PC-9 (cell line): ENCODE results near the gene MYO19.

Experiments
- CTCF ChIP-seq: fragments of 200-600 bp; sonication (generic); conservative IDR thresholded peaks from 2 replicates; pipeline ENCODE4 v1.6.1; 2017; ENCODE audit warnings: mixed run types, antibody characterized with exemption, mild to moderate bottlenecking, moderate library complexity
- EZH2 ChIP-seq: fragments of 200-600 bp; sonication (generic); IDR thresholded peaks from 2 replicates; pipeline ENCODE4 v1.8.0; 2017; ENCODE audit warnings: antibody characterized with exemption, low read depth

- TF ChIP-seq CTCF (no peak), EZH2 (no peak)
Observed at GRCh38 chr17:36464765-36465088, 69.9 kb downstream of the MYO19 start.
